ENCODE data around the gene INCA1. TPM values are rescaled to one million over a fixed set of nuclear protein-coding genes. Genes with fewer than 3 reads are reported as not detected.

Gene INCA1
- 0.43 and 0.53 TPM in 2 replicates for total RNA-seq

GRCh38 chr17:4997302-4998026 is at the start of gene INCA1, which contains the start of gene KIF1C:
Gene INCA1 (minus strand): TSS chr17:4997522. CDS start chr17:4994437, 3,085 bp downstream.
Gene KIF1C (plus strand): TSS chr17:4997950. CDS start chr17:5000247, 2,297 bp downstream.
- peaks cover 21% of the 10 kb centered on the region for H3K36me3 Mint-ChIP-seq (ENCODE audit: low read depth)
- peaks cover 12% of the 10 kb centered on the region for H3K4me1 Mint-ChIP-seq (ENCODE audit: low read depth)
- H3K27me3 Mint-ChIP-seq (ENCODE audit: low read depth), result no peaks in the 10 kb centered on the region
- H3K4me3 Mint-ChIP-seq (ENCODE audit: low read depth), result peak within 1 kb of the TSS; percentile 86
- DNase-seq (ENCODE audit: low spot score), result peak; percentile 89
- intact Hi-C loops (cut with micrococcal nuclease), result loop anchor here (1.0 to 5.0 kb wide), 3 partner anchors 10 to 57 kb away; partner anchors contain the start of genes CAMTA2, RNF167 and SLC25A11
- no peaks in the 10 kb centered on the region for H3K9me3 Mint-ChIP-seq
- peak within 1 kb of the TSS; percentile 62 for H3K27ac Mint-ChIP-seq

- Mint-ChIP-seq H3K4me3 (ENCODE audit: low read depth) (no peak overlapping the region), H3K27ac (no peak overlapping the region), H3K36me3 (ENCODE audit: low read depth) (peaks cover 11% of the 10 kb centered on the region), H3K27me3 (ENCODE audit: low read depth) (no peaks in the 10 kb centered on the region), H3K9me3 (peaks cover 5% of the 10 kb centered on the region), H3K4me1 (ENCODE audit: low read depth) (peaks cover 37% of the 10 kb centered on the region)
- intact Hi-C loops (cut with micrococcal nuclease), result no loop called here
- no peak for DNase-seq (ENCODE audit: low spot score)
These were observed 48.2 kb upstream of the INCA1 start for GRCh38 chr17:5045496-5045895.

GRCh38 chr17:5044630-5045029 is 47.3 kb upstream of the INCA1 start:
- Mint-ChIP-seq H3K9me3 (peaks cover 5% of the 10 kb centered on the region), H3K27me3 (ENCODE audit: low read depth) (no peaks in the 10 kb centered on the region), H3K27ac (no peak overlapping the region), H3K36me3 (ENCODE audit: low read depth) (peaks cover 9% of the 10 kb centered on the region), H3K4me1 (ENCODE audit: low read depth) (peaks cover 38% of the 10 kb centered on the region), H3K4me3 (ENCODE audit: low read depth) (no peak overlapping the region)
- DNase-seq (ENCODE audit: low spot score), result no peak
- intact Hi-C loops (cut with micrococcal nuclease), result no loop called here

DNA sequence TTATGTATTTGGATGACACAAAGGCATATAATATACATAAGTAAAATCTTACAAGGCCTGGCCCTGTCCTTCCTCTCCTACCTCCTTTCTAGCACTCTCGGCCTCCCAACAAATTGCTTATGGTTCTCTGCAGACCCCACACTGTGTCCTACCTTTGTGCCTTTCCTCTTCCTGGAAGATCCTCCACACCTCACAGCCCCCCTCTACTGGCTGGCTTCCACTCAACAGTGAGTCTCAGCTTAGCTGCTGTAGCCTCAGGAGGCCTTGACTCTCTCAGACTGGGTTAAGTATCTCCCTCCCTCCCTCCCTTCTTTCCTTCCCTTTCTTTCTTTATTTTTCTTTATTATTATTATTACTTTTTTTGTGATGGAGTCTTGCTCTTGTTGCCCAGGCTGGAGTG is 46.2 kb upstream of the INCA1 start:
- intact Hi-C loops (cut with micrococcal nuclease), result no loop called here
- Mint-ChIP-seq H3K4me1 (ENCODE audit: low read depth) (peaks cover 33% of the 10 kb centered on the region), H3K27ac (no peak overlapping the region)

DNA sequence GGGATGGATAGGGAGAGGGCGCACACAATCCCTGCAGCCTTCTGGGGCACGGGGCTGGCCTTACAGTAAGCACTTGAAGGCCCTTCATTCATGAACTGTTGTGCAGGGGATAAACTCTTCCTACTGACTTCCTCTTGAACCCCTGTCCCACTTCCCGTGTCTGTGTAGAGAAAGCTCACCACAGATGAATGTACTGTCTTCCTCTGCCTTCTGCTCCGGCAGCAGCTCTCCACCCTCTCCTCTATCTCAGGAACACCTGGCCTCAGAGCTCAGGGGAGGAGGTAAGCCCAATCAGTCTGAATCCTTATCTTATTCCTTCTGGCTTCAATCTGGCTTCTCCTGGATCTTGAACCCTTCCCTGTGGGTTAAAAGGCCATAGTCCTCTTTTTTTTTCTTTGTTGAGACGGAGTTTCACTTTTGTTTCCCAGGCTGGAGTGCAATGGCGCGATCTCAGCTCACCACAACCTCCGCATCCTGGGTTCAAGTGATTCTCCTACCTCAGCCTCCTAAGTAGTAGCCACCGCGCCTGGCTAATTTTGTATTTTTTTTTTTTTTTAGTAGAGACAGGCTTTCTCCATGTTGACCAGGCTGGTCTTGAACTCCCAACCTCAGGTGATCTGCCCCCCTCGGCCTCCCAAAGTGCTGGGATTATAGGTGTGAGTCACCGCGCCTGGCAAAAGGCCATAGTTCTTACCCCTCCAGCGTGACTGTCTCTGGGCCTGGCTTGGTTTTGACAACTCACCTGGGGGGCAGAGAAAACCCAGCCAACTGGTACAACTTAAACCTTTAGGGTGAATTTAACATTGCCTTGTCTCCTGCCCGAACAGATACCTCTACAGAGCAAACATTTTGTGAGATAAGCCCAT is 45.1 kb upstream of the INCA1 start:
- peak overlapping the region; percentile 85 for H3K4me3 Mint-ChIP-seq (ENCODE audit: low read depth)
- H3K27ac Mint-ChIP-seq, result peak overlapping the region; percentile 95
- H3K9me3 Mint-ChIP-seq, result peaks cover 5% of the 10 kb centered on the region
- H3K27me3 Mint-ChIP-seq (ENCODE audit: low read depth), result no peaks in the 10 kb centered on the region
- H3K4me1 Mint-ChIP-seq (ENCODE audit: low read depth), result peaks cover 27% of the 10 kb centered on the region
- peaks cover 6% of the 10 kb centered on the region for H3K36me3 Mint-ChIP-seq (ENCODE audit: low read depth)
- DNase-seq (ENCODE audit: low spot score), result peak; percentile 18
- intact Hi-C loops (cut with micrococcal nuclease), result no loop called here

More for the DNA sequence above, 46.2 kb upstream of the INCA1 start:
- Mint-ChIP-seq H3K27me3 (ENCODE audit: low read depth) (no peaks in the 10 kb centered on the region), H3K36me3 (ENCODE audit: low read depth) (peaks cover 6% of the 10 kb centered on the region), H3K9me3 (peaks cover 5% of the 10 kb centered on the region), H3K4me3 (ENCODE audit: low read depth) (peak overlapping the region; percentile 63)
- DNase-seq (ENCODE audit: low spot score), result no peak

- H3K4me1 Mint-ChIP-seq (ENCODE audit: low read depth), result peaks cover 14% of the 10 kb centered on the region
- no peaks in the 10 kb centered on the region for H3K27me3 Mint-ChIP-seq (ENCODE audit: low read depth)
- H3K36me3 Mint-ChIP-seq (ENCODE audit: low read depth), result no peaks in the 10 kb centered on the region
- no peak for DNase-seq (ENCODE audit: low spot score)
- intact Hi-C loops (cut with micrococcal nuclease), result no loop called here
- no peak within 1 kb of the TSS for H3K4me3 Mint-ChIP-seq (ENCODE audit: low read depth)
- no peaks in the 10 kb centered on the region for H3K9me3 Mint-ChIP-seq
- no peak within 1 kb of the TSS for H3K27ac Mint-ChIP-seq
These were observed 38.0 kb upstream of the INCA1 start, which contains the start of gene SLC52A1 for GRCh38 chr17:5035315-5035714. Gene SLC52A1 (minus strand): TSS chr17:5035426. CDS start chr17:5034606, 820 bp downstream.

- no peak for DNase-seq (ENCODE audit: low spot score)
- Mint-ChIP-seq H3K4me3 (ENCODE audit: low read depth) (no peak overlapping the region), H3K9me3 (no peaks in the 10 kb centered on the region), H3K4me1 (ENCODE audit: low read depth) (peaks cover 14% of the 10 kb centered on the region), H3K27ac (no peak overlapping the region), H3K27me3 (ENCODE audit: low read depth) (no peaks in the 10 kb centered on the region), H3K36me3 (ENCODE audit: low read depth) (no peaks in the 10 kb centered on the region)
- intact Hi-C loops (cut with micrococcal nuclease), result loop anchor here (5.0 kb wide), 1 partner anchor 37 kb away; the partner anchor contains the start of genes INCA1 and KIF1C
These were observed 37.3 kb upstream of the INCA1 start for GRCh38 chr17:5034651-5035050.

DNA sequence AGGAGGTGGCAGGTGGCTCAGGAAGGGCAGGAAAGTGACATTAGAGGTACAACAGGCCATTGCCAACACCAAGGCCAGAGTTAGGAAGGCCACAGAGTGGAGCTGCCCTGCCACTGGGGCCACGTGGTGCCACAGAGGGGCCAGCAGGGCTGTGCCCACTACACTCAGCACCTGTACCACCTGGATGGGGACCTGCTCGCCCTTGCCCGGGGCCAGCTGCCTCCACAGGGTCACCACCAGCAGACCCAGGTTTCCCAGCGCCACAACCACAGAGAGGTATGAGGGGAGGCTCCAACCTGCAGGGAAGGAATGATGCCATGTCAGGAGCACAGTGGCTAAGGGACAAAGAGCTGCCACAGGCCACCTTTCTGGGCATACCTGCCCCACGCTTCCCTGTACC is 36.7 kb upstream of the INCA1 start:
- Mint-ChIP-seq H3K9me3 (no peaks in the 10 kb centered on the region), H3K36me3 (ENCODE audit: low read depth) (no peaks in the 10 kb centered on the region), H3K27me3 (ENCODE audit: low read depth) (no peaks in the 10 kb centered on the region), H3K27ac (no peak overlapping the region), H3K4me3 (ENCODE audit: low read depth) (no peak overlapping the region), H3K4me1 (ENCODE audit: low read depth) (peaks cover 14% of the 10 kb centered on the region)
- DNase-seq (ENCODE audit: low spot score), result no peak
- intact Hi-C loops (cut with micrococcal nuclease), result loop anchor here (5.0 kb wide), 1 partner anchor 37 kb away; the partner anchor contains the start of genes INCA1 and KIF1C

DNA sequence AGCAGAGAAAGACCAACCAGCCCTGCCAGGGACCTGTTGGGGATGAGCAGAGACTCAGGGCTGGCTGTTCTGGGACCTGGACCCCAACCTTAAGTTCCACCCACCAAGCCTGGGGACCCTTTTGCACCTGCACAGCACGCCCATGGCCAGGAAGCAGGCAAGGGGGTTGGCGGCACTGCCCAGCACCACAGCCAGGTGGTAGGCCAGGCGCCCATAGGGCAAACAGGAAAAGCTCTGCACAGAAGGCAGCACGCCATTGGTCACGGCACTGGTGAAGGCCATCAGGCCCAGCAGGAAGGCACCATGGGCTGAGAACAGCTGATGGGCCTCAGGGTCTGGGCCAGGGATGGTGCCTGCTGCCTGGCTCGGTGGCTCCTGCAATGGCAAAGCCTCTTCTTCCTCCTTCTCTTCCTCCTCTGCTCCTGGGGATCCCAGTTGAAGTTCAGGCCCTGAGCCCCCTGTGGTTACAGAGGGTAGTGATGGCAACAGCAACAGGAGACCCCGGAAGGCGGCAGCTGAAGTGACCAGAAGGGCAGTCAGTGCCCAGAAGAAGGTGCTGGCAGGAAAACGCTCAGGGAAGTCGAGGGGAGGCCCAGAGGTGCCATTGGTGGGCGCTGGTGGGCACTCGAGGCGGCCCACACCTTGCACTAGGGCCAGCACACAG is 36.2 kb upstream of the INCA1 start:
- intact Hi-C loops (cut with micrococcal nuclease), result loop anchor here (5.0 kb wide), 1 partner anchor 36 kb away; the partner anchor contains the start of genes INCA1 and KIF1C
- DNase-seq (ENCODE audit: low spot score), result no peak
- Mint-ChIP-seq H3K4me3 (ENCODE audit: low read depth) (no peak overlapping the region), H3K36me3 (ENCODE audit: low read depth) (no peaks in the 10 kb centered on the region), H3K27me3 (ENCODE audit: low read depth) (no peaks in the 10 kb centered on the region), H3K9me3 (no peaks in the 10 kb centered on the region), H3K27ac (no peak overlapping the region), H3K4me1 (ENCODE audit: low read depth) (peaks cover 14% of the 10 kb centered on the region)

GRCh38 chr17:5032865-5033264 is 35.5 kb upstream of the INCA1 start:
- intact Hi-C loops (cut with micrococcal nuclease), result loop anchor here (5.0 kb wide), 1 partner anchor 36 kb away; the partner anchor contains the start of genes INCA1 and KIF1C
- H3K4me1 Mint-ChIP-seq (ENCODE audit: low read depth), result peaks cover 14% of the 10 kb centered on the region
- H3K27me3 Mint-ChIP-seq (ENCODE audit: low read depth), result no peaks in the 10 kb centered on the region
- no peak for DNase-seq (ENCODE audit: low spot score)
- H3K36me3 Mint-ChIP-seq (ENCODE audit: low read depth), result no peaks in the 10 kb centered on the region
- H3K27ac Mint-ChIP-seq, result no peak overlapping the region
- no peaks in the 10 kb centered on the region for H3K9me3 Mint-ChIP-seq
- no peak overlapping the region for H3K4me3 Mint-ChIP-seq (ENCODE audit: low read depth)

GRCh38 chr17:5031365-5032082 is 34.2 kb upstream of the INCA1 start:
- H3K27me3 Mint-ChIP-seq (ENCODE audit: low read depth), result no peaks in the 10 kb centered on the region

More at GRCh38 chr17:5031365-5032082, 34.2 kb upstream of the INCA1 start:
- peaks cover 14% of the 10 kb centered on the region for H3K4me1 Mint-ChIP-seq (ENCODE audit: low read depth)
- DNase-seq (ENCODE audit: low spot score), result peak; percentile 71
- no peaks in the 10 kb centered on the region for H3K9me3 Mint-ChIP-seq
- H3K36me3 Mint-ChIP-seq (ENCODE audit: low read depth), result no peaks in the 10 kb centered on the region
- peak overlapping the region; percentile 81 for H3K4me3 Mint-ChIP-seq (ENCODE audit: low read depth)
- peak overlapping the region; percentile 96 for H3K27ac Mint-ChIP-seq
- intact Hi-C loops (cut with micrococcal nuclease), result loop anchor here (1.0 to 5.0 kb wide), 2 partner anchors 31 to 34 kb away; partner anchors contain the start of genes INCA1 and KIF1C
